ENCODE results near the gene CSNK2A3.
"Not testable (repeated sequence)": the region's sequence is repeated elsewhere in the genome, so short reads cannot be mapped to it uniquely, and the experiment has no call there.

The CSNK2A3 gene

GRCh38 chr11:11352878-11353277 lies at the start of gene CSNK2A3:
Gene CSNK2A3, minus strand, starts transcription at chr11:11353250. Its CDS starts 131 bp downstream, at chr11:11353119.
- not testable (repeated sequence) for DNase-seq (ENCODE audit: low spot score)

GRCh38 chr11:11401960-11402535 lies 49.0 kb upstream of the CSNK2A3 start:
- DNase-seq (ENCODE audit: low spot score): no peak

GRCh38 chr11:11400635-11401232 lies 47.7 kb upstream of the CSNK2A3 start:
- no peak for DNase-seq (ENCODE audit: low spot score)

- DNase-seq (ENCODE audit: low spot score): no peak
These were observed 47.1 kb upstream of the CSNK2A3 start for GRCh38 chr11:11400121-11400520.

- no peak for DNase-seq (ENCODE audit: low spot score)
These were observed 44.7 kb upstream of the CSNK2A3 start for GRCh38 chr11:11397781-11398180.

- no peak for DNase-seq (ENCODE audit: low spot score)
These were observed 44.0 kb upstream of the CSNK2A3 start for GRCh38 chr11:11397036-11397415.

GRCh38 chr11:11396301-11397035 lies 43.4 kb upstream of the CSNK2A3 start:
- no peak for DNase-seq (ENCODE audit: low spot score)

GRCh38 chr11:11395126-11395525 lies 42.1 kb upstream of the CSNK2A3 start:
- DNase-seq (ENCODE audit: low spot score): no peak

GRCh38 chr11:11394241-11394640 lies 41.2 kb upstream of the CSNK2A3 start:
- DNase-seq (ENCODE audit: low spot score): no peak

GRCh38 chr11:11391796-11392463 lies 38.9 kb upstream of the CSNK2A3 start:
- DNase-seq (ENCODE audit: low spot score): no peak

- DNase-seq (ENCODE audit: low spot score): no peak
These were observed 38.1 kb upstream of the CSNK2A3 start for GRCh38 chr11:11391169-11391568.

- DNase-seq (ENCODE audit: low spot score): no peak
These were observed 37.2 kb upstream of the CSNK2A3 start for GRCh38 chr11:11390068-11390771.

- no peak for DNase-seq (ENCODE audit: low spot score)
These were observed 36.2 kb upstream of the CSNK2A3 start for GRCh38 chr11:11389238-11389637.

- no peak for DNase-seq (ENCODE audit: low spot score)
These were observed 34.7 kb upstream of the CSNK2A3 start for GRCh38 chr11:11387622-11388305.

GRCh38 chr11:11387207-11387606 lies 34.2 kb upstream of the CSNK2A3 start:
- DNase-seq (ENCODE audit: low spot score): no peak

- DNase-seq (ENCODE audit: low spot score): no peak
These were observed 31.8 kb upstream of the CSNK2A3 start for GRCh38 chr11:11384829-11385228.

GRCh38 chr11:11383995-11384394 lies 30.9 kb upstream of the CSNK2A3 start:
- no peak for DNase-seq (ENCODE audit: low spot score)

- DNase-seq (ENCODE audit: low spot score): no peak
These were observed 29.9 kb upstream of the CSNK2A3 start for GRCh38 chr11:11382858-11383532.

GRCh38 chr11:11381471-11382105 lies 28.5 kb upstream of the CSNK2A3 start:
- no peak for DNase-seq (ENCODE audit: low spot score)

- DNase-seq (ENCODE audit: low spot score): no peak
These were observed 27.8 kb upstream of the CSNK2A3 start for GRCh38 chr11:11380883-11381282.

- no peak for DNase-seq (ENCODE audit: low spot score)
These were observed 27.3 kb upstream of the CSNK2A3 start for GRCh38 chr11:11380340-11380739.
